Suprapubic skin (tissue), 3 donors: Measurements from ENCODE around the gene ACTG1.

ENCODE experiments used
- CTCF ChIP-seq, 2 donors: fragments of 200-600 bp in 1 of 2; fragments of 450-650 bp in 1 of 2; sonication (generic) in 1 of 2; IDR thresholded peaks; one replicate each; pipeline ENCODE4 v1.5.1; 2016 to 2019; ENCODE audit warnings: antibody characterized with exemption in 2 of 2, mild to moderate bottlenecking in 1 of 2, moderate library complexity in 1 of 2
- EP300 ChIP-seq: sonication (generic); formaldehyde crosslinking; IDR thresholded peaks from one replicate; pipeline ENCODE4 v1.6.1; 2017; ENCODE audit warnings: antibody characterized with exemption
- POLR2A ChIP-seq, 2 donors: fragments of 450-650 bp; IDR thresholded peaks; one replicate each; pipeline ENCODE4 v1.6.1; 2017; ENCODE audit warnings: antibody characterized with exemption in 2 of 2, mild to moderate bottlenecking in 2 of 2, moderate library complexity in 2 of 2

- TF ChIP-seq CTCF (IDR thresholded peaks at IDR 0.05) = no peak
- TF ChIP-seq POLR2A (IDR thresholded peaks at IDR 0.05) = no peak
- TF ChIP-seq EP300 = no peak
Measured at GRCh38 chr17:81482673-81483072, 29.9 kb downstream of the ACTG1 start.
